HepG2 (cell line): ENCODE results near the gene COASY. TPM values are rescaled to one million over a fixed set of nuclear protein-coding genes. Genes with fewer than 3 reads are reported as not detected.
A peak's percentile ranks its signal among the peaks of the same experiment; 100 is the strongest.

ENCODE experiments used
- ARNT2 ChIP-seq: sonication (generic); formaldehyde crosslinking; IDR thresholded peaks from 2 replicates; pipeline ENCODE4 v1.8.0; 2022; ENCODE audit warnings: mild to moderate bottlenecking, low read depth, missing genetic modification reagents, moderate library complexity
- CSRNP2 ChIP-seq: sonication (generic); formaldehyde crosslinking; conservative IDR thresholded peaks from 2 replicates; pipeline ENCODE4 v1.8.0; 2022; ENCODE audit warnings: low read depth, missing genetic modification reagents
- FOXK2 ChIP-seq: fragments of 450-650 bp; IDR thresholded peaks from 2 replicates; pipeline ENCODE4 v1.6.1; 2016
- GATAD2A ChIP-seq: IDR thresholded peaks from 2 replicates; pipeline ENCODE4 v1.6.1; 2016
- GLMP ChIP-seq: sonication (generic); formaldehyde crosslinking; IDR thresholded peaks from 2 replicates; pipeline ENCODE4 v1.9.0; 2021; ENCODE audit warnings: missing genetic modification reagents, mild to moderate bottlenecking, borderline replicate concordance
- HBP1 ChIP-seq: IDR thresholded peaks from 2 replicates; pipeline ENCODE4 v1.6.1; 2016; ENCODE audit warnings: low read depth, control low read depth
- HNF4A ChIP-seq: sonication (generic); formaldehyde crosslinking; IDR thresholded peaks from 2 replicates; pipeline ENCODE4 v1.4.0; 2020; ENCODE audit warnings: missing genetic modification reagents
- ISX ChIP-seq: sonication (generic); formaldehyde crosslinking; conservative IDR thresholded peaks from 2 replicates; pipeline ENCODE4 v1.5.0; 2020; ENCODE audit warnings: missing genetic modification reagents
- KLF11 ChIP-seq: IDR thresholded peaks from 2 replicates; pipeline ENCODE4 v1.6.1; 2016; ENCODE audit warnings: missing compliant biosample characterization
- MED1 ChIP-seq: sonication (generic); formaldehyde crosslinking; IDR thresholded peaks from 2 replicates; pipeline ENCODE4 v1.4.0; 2020; ENCODE audit warnings: missing genetic modification reagents
- NBN ChIP-seq: fragments of 450-650 bp; conservative IDR thresholded peaks from 2 replicates; pipeline ENCODE4 v1.6.1; 2017
- PITX1 ChIP-seq: sonication (generic); formaldehyde crosslinking; IDR thresholded peaks from 2 replicates; pipeline ENCODE4 v1.5.1; 2020; ENCODE audit warnings: mild to moderate bottlenecking, missing genetic modification reagents
- PLRG1 ChIP-seq: fragments of 450-650 bp; conservative IDR thresholded peaks from 2 replicates; pipeline ENCODE4 v1.6.1; 2016
- SAFB2 ChIP-seq: sonication (generic); formaldehyde crosslinking; IDR thresholded peaks from 2 replicates; pipeline ENCODE4 v1.5.1; 2020; ENCODE audit warnings: missing genetic modification reagents, low read depth, mild to moderate bottlenecking, borderline replicate concordance
- STAT5B ChIP-seq: sonication (generic); formaldehyde crosslinking; IDR thresholded peaks from 2 replicates; pipeline ENCODE4 v1.4.0; 2020; ENCODE audit warnings: missing genetic modification reagents
- TBX2 ChIP-seq: sonication (generic); formaldehyde crosslinking; IDR thresholded peaks from 2 replicates; pipeline ENCODE4 v1.5.0; 2020; ENCODE audit warnings: missing genetic modification reagents, mild to moderate bottlenecking, borderline replicate concordance
- TEF ChIP-seq: sonication (generic); formaldehyde crosslinking; IDR thresholded peaks from 2 replicates; pipeline ENCODE4 v1.5.0; 2020; ENCODE audit warnings: missing genetic modification reagents
- ZNF3 ChIP-seq: IDR thresholded peaks from 2 replicates; pipeline ENCODE4 v1.7.0; 2017; ENCODE audit warnings: inconsistent platforms
- ZNF30 ChIP-seq: sonication (generic); formaldehyde crosslinking; IDR thresholded peaks from 2 replicates; pipeline ENCODE4 v1.5.0; 2020; ENCODE audit warnings: mild to moderate bottlenecking, missing genetic modification reagents
- ZNF362 ChIP-seq: sonication (generic); formaldehyde crosslinking; IDR thresholded peaks from 2 replicates; pipeline ENCODE4 v1.4.0; 2020; ENCODE audit warnings: missing genetic modification reagents, mild to moderate bottlenecking, borderline replicate concordance
- ZNF503 ChIP-seq: sonication (generic); formaldehyde crosslinking; IDR thresholded peaks from 2 replicates; pipeline ENCODE4 v1.4.0; 2020; ENCODE audit warnings: missing genetic modification reagents
- ZNF691 ChIP-seq: sonication (generic); formaldehyde crosslinking; IDR thresholded peaks from 2 replicates; pipeline ENCODE4 v1.4.0; 2020; ENCODE audit warnings: missing genetic modification reagents, low read depth, mild to moderate bottlenecking, borderline replicate concordance
- ZNF816 ChIP-seq: sonication (generic); formaldehyde crosslinking; IDR thresholded peaks from 2 replicates; pipeline ENCODE4 v1.8.0; 2022; ENCODE audit warnings: missing genetic modification reagents, mild to moderate bottlenecking, borderline replicate concordance
- polyA plus RNA-seq, 8 experiments: library from polyadenylated mRNA; depleted of rRNA in 3 of 8; stranded (reverse) in 7 of 8; unstranded in 1 of 8; fragments of >200 nt; fragmentation: Illumina TruSeq in 4 of 8; extraction: Trizol in 4 of 8; gene quantifications; 2 replicates each; pipeline versions ENCODE4 v1.2.1 to v1.2.3, GENCODE V29; 2011 to 2016; ENCODE audit warnings: low read depth in 4 of 8, missing spikeins in 1 of 8, mixed read lengths in 1 of 8; ENCODE audit not compliant: insufficient read depth in 1 of 8
- total RNA-seq, 5 experiments: library from RNA; depleted of rRNA; stranded (reverse); fragments of >200 nt; fragmentation: Illumina TruSeq; extraction: Trizol; gene quantifications; 2 replicates each; pipeline ENCODE4 v1.2.3, GENCODE V29; 2016; ENCODE audit warnings: low read depth in 1 of 5

The COASY gene
- total and polyA plus RNA-seq, 2 of the 13 experiments (the other 11 are each of a cell fraction or from before 2014, with no cell fraction given) = 90.7 to 125 TPM

GRCh38 chr17:42537156-42537805, 24.7 kb upstream of the COASY start (continued):
- no peak for TF ChIP-seq ZNF503 (CRISPR knock-in tag)
- TF ChIP-seq ISX (CRISPR knock-in tag) = no peak
- TF ChIP-seq ZNF30 = no peak
- no peak for TF ChIP-seq GATAD2A (CRISPR knock-in tag)
- TF ChIP-seq HBP1 (CRISPR knock-in tag) = peak; percentile 9; the same call in 1 of the 2 replicates
- no peak for TF ChIP-seq PITX1 (CRISPR knock-in tag)
- TF ChIP-seq SAFB2 (CRISPR knock-in tag) = 0 out of 2 replicates have a peak, but pooled peaks have one; percentile 44
- TF ChIP-seq GLMP (CRISPR knock-in tag) = no peak
- TF ChIP-seq ZNF3 (CRISPR knock-in tag) = no peak
- no peak for TF ChIP-seq TEF (CRISPR knock-in tag)
- TF ChIP-seq PLRG1 = no peak
- TF ChIP-seq HNF4A = no peak
- TF ChIP-seq MED1 (CRISPR knock-in tag) = no peak
- TF ChIP-seq KLF11 = no peak
- no peak for TF ChIP-seq NBN
- no peak for TF ChIP-seq ZNF816 (CRISPR knock-in tag)
- TF ChIP-seq FOXK2 = no peak
- TF ChIP-seq CSRNP2 (CRISPR knock-in tag) = no peak
- no peak for TF ChIP-seq ARNT2 (CRISPR knock-in tag)
- TF ChIP-seq STAT5B (CRISPR knock-in tag) = no peak
- TF ChIP-seq ZNF362 (CRISPR knock-in tag) = no peak
- no peak for TF ChIP-seq ZNF691 (CRISPR knock-in tag)
- TF ChIP-seq TBX2 (CRISPR knock-in tag) = no peak
